Measurements from ENCODE around the gene CNST.

Gene CNST

DNA sequence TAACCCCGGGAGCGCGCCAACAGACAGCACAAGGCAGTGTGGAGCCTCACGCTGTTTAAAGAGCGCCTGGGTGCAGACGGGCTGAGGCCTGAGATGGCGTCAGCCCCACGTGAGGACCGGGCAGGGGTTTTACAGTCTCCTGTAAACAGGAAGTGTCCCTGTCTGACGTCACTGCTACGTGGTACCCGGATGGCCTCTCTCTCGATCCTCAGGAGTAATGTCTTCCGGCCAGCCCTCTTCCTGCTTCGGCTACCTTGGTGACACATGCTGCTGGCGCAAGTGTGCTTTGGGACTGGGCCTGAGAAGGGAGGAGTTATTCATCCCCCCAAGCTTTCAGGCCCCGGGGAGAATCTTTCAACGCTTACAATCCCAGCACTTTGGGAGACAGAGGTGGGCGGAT is 41.2 kb downstream of the CNST start:
- H3K27ac ChIP-seq (ENCODE audit: low read depth, low read length), result no peak overlapping the region
- H3K36me3 ChIP-seq (ENCODE audit: insufficient read depth, low read length), result no peaks in the 10 kb centered on the region
- no peaks in the 10 kb centered on the region for H3K9me3 ChIP-seq (ENCODE audit: low read length)
- H3K9ac ChIP-seq (ENCODE audit: low read length), result no peak overlapping the region
- no peaks in the 10 kb centered on the region for H3K27me3 ChIP-seq (ENCODE audit: control insufficient read depth in 1 of 2, insufficient read depth in 2 of 2, low read length in 2 of 2)
- no peak overlapping the region for H3K4me3 ChIP-seq (ENCODE audit: low read depth in 1 of 2, low read length in 2 of 2)
- H3K4me1 ChIP-seq (ENCODE audit: insufficient read depth, low read length), result peaks cover 44% of the 10 kb centered on the region

GRCh38 chr1:246608616-246609376 is 42.5 kb downstream of the CNST start:
- no peaks in the 10 kb centered on the region for H3K36me3 ChIP-seq (ENCODE audit: insufficient read depth, low read length)
- no peaks in the 10 kb centered on the region for H3K9me3 ChIP-seq (ENCODE audit: low read length)
- H3K27me3 ChIP-seq (ENCODE audit: control insufficient read depth in 1 of 2, insufficient read depth in 2 of 2, low read length in 2 of 2), result no peaks in the 10 kb centered on the region
- H3K27ac ChIP-seq (ENCODE audit: low read depth, low read length), result peak overlapping the region; percentile 50
- H3K4me3 ChIP-seq (ENCODE audit: low read depth in 1 of 2, low read length in 2 of 2), result no peak overlapping the region
- peaks cover 52% of the 10 kb centered on the region for H3K4me1 ChIP-seq (ENCODE audit: insufficient read depth, low read length)
- no peak overlapping the region for H3K9ac ChIP-seq (ENCODE audit: low read length)

DNA sequence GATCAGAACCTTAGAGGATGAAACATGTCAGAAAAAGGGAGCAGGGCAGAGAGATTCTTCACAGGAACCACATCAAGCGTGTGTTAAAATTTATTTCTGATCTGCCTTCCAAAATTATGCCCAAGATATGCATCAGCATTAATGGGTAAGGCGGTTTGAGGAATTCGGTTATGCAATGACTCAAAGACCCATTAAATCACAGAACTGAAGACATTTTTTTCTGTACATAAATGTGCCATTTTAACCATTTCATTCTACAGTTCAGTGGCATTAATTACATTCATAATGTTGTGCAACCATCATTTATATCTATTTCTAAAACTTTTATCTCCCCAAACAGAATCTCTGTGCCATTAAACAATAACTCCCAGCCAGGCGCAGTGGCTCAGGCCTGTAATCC is 43.4 kb downstream of the CNST start:
- Histone ChIP-seq H3K9ac (ENCODE audit: low read length) (no peak overlapping the region), H3K27ac (ENCODE audit: low read depth, low read length) (no peak overlapping the region), H3K36me3 (ENCODE audit: insufficient read depth, low read length) (no peaks in the 10 kb centered on the region), H3K9me3 (ENCODE audit: low read length) (no peaks in the 10 kb centered on the region), H3K27me3 (ENCODE audit: control insufficient read depth in 1 of 2, insufficient read depth in 2 of 2, low read length in 2 of 2) (no peaks in the 10 kb centered on the region), H3K4me1 (ENCODE audit: insufficient read depth, low read length) (peaks cover 52% of the 10 kb centered on the region), H3K4me3 (ENCODE audit: low read depth in 1 of 2, low read length in 2 of 2) (no peak overlapping the region)

DNA sequence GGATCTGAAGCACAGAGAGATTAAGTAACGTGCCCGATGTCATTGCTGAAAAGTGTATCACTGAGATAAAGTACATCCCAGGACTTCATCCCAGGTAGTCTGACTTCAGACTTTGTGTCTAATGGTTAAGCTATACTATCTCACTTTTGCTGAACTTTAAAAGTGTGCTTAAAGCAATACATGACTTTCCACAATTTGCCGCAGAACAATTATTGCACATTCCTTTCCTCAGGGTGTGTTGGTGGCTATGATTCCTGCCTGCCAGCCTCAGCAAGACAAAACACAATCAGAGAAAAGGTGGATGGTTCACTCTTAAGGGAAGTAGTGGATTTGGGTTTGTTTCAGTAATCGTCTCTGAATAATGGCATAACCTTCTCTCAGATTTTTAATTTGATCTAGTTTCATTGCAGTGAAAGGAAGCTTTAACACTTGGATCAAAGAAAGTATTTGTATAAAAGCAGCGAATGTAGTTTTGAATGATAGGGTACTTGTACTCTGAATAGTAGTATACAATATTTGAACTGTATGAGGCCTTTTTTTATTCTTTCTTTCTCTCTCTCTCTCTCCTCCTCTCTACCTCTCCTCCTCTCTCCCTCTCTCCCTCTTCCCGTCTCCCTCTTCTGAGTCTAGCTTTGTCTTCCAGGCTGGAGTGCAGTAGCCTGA is 47.0 kb downstream of the CNST start:
- Histone ChIP-seq H3K4me1 (ENCODE audit: insufficient read depth, low read length) (peaks cover 65% of the 10 kb centered on the region), H3K4me3 (ENCODE audit: low read depth in 1 of 2, low read length in 2 of 2) (no peak overlapping the region), H3K27me3 (ENCODE audit: control insufficient read depth in 1 of 2, insufficient read depth in 2 of 2, low read length in 2 of 2) (no peaks in the 10 kb centered on the region), H3K27ac (ENCODE audit: low read depth, low read length) (no peak overlapping the region), H3K9me3 (ENCODE audit: low read length) (no peaks in the 10 kb centered on the region), H3K9ac (ENCODE audit: low read length) (no peak overlapping the region), H3K36me3 (ENCODE audit: insufficient read depth, low read length) (no peaks in the 10 kb centered on the region)

DNA sequence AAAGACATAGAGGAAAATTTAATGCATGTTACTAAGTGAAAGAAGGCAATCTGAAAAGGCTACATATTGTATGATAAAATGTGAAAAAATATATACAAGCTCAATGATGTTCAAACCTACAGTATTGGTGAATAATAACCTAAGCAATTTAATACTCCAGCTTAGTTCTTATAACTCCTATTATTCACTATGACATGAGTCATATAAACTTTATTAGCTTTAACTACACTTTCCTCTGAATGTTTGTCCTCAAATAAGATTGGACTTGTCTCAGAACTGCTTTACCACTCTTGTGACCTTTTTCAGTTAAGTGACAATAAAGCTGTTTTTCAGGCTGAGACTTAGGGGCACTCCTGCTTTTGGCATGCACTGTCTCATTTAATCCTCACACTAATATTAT is 50.9 kb downstream of the CNST start:
- peaks cover 28% of the 10 kb centered on the region for H3K4me1 ChIP-seq (ENCODE audit: insufficient read depth, low read length)
- H3K9ac ChIP-seq (ENCODE audit: low read length), result no peak overlapping the region
- H3K27ac ChIP-seq (ENCODE audit: low read depth, low read length), result no peak overlapping the region
- H3K4me3 ChIP-seq (ENCODE audit: low read depth in 1 of 2, low read length in 2 of 2), result no peak overlapping the region
- H3K36me3 ChIP-seq (ENCODE audit: insufficient read depth, low read length), result no peaks in the 10 kb centered on the region
- no peaks in the 10 kb centered on the region for H3K27me3 ChIP-seq (ENCODE audit: control insufficient read depth in 1 of 2, insufficient read depth in 2 of 2, low read length in 2 of 2)
- no peaks in the 10 kb centered on the region for H3K9me3 ChIP-seq (ENCODE audit: low read length)

- Histone ChIP-seq H3K9ac (ENCODE audit: low read length) (no peak overlapping the region), H3K4me1 (ENCODE audit: insufficient read depth, low read length) (peaks cover 22% of the 10 kb centered on the region), H3K27me3 (ENCODE audit: control insufficient read depth in 1 of 2, insufficient read depth in 2 of 2, low read length in 2 of 2) (no peaks in the 10 kb centered on the region), H3K9me3 (ENCODE audit: low read length) (no peaks in the 10 kb centered on the region), H3K36me3 (ENCODE audit: insufficient read depth, low read length) (no peaks in the 10 kb centered on the region), H3K4me3 (ENCODE audit: low read depth in 1 of 2, low read length in 2 of 2) (no peak overlapping the region), H3K27ac (ENCODE audit: low read depth, low read length) (no peak overlapping the region)
Measured at GRCh38 chr1:246617768-246618167, 51.5 kb downstream of the CNST start.

DNA sequence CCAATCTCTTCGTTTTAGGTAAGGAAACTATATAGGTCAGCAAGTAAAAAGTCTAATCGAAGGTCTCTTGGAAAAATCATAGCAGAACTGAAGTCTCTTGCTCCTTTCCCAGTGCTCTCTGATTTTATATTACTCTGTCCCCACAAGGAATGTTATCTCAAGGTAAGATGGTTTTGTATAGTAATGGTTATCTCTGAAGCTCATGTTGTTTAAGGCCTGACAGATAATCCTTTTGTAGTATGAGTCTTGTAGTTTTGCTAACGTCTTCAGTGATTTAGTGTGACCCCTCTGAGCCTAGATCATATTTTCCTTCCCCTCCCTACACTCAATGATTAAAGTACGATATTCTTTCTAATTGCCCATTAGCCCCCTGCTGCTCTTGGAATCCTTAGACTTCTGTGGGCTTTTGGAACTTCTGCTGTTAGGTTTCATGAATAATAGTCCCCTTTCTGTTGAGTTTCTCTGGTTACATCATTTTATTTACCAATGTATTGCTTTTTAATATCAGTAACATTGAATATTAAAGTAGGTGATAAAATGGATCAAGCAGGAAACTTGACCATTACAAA is 52.1 kb downstream of the CNST start:
- Histone ChIP-seq H3K9me3 (ENCODE audit: low read length) (no peaks in the 10 kb centered on the region), H3K27ac (ENCODE audit: low read depth, low read length) (no peak overlapping the region), H3K4me3 (ENCODE audit: low read depth in 1 of 2, low read length in 2 of 2) (no peak overlapping the region), H3K27me3 (ENCODE audit: control insufficient read depth in 1 of 2, insufficient read depth in 2 of 2, low read length in 2 of 2) (no peaks in the 10 kb centered on the region), H3K36me3 (ENCODE audit: insufficient read depth, low read length) (no peaks in the 10 kb centered on the region), H3K9ac (ENCODE audit: low read length) (no peak overlapping the region), H3K4me1 (ENCODE audit: insufficient read depth, low read length) (peaks cover 16% of the 10 kb centered on the region)

DNA sequence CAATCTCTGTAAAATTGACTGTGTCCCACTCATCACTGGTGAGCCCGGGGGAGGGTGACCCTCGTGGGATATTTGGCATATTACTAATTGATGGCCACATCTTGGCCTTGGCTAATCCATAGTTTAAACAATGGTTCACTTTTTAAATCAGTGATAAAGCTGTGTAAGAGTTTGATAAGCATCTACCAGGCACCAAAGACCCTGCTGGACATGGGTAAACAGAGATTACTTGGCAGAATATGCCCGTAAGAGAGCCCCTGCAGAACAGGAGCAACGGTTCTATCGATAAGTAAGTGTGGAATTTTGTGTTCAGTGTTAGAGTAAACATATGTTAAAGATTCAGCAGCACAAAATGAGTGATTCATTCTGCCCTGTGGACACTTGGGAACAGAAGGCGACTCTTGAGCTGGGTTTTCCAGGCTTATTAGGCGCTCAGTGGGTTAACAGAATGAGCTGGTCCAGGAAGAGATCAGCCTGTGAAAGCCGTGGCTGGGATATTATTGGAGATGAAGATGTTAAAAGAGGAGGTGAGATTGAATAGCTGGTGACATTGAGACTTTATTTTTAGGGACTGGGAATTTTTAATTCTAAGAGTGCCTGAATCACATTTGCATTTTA is 55.9 kb downstream of the CNST start:
- H3K4me3 ChIP-seq (ENCODE audit: low read depth in 1 of 2, low read length in 2 of 2), result no peak overlapping the region
- no peak overlapping the region for H3K27ac ChIP-seq (ENCODE audit: low read depth, low read length)
- H3K36me3 ChIP-seq (ENCODE audit: insufficient read depth, low read length), result peaks cover 21% of the 10 kb centered on the region
- H3K9me3 ChIP-seq (ENCODE audit: low read length), result no peaks in the 10 kb centered on the region
- no peaks in the 10 kb centered on the region for H3K27me3 ChIP-seq (ENCODE audit: control insufficient read depth in 1 of 2, insufficient read depth in 2 of 2, low read length in 2 of 2)
- H3K4me1 ChIP-seq (ENCODE audit: insufficient read depth, low read length), result peaks cover 16% of the 10 kb centered on the region
- no peak overlapping the region for H3K9ac ChIP-seq (ENCODE audit: low read length)

DNA sequence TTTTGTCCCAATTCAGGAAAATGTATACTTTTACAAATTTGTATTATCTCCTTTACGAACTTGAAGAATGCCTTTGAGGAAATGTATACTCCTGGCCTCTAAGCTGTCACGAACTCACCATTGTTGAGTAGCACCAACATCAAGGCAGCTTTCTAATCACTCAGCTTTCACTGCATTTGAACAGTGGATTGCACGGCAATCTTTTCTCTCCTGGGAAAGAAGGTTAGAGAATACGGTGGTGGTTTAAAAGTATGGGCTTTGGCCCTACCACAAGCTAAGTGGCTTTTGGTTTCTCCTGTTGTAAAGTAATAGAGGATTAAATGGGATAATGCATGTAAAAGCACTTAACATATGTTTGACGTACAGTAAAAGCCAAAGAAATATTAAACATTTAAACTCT is 57.8 kb downstream of the CNST start:
- Histone ChIP-seq H3K4me3 (ENCODE audit: low read depth in 1 of 2, low read length in 2 of 2) (no peak overlapping the region), H3K4me1 (ENCODE audit: insufficient read depth, low read length) (peaks cover 4% of the 10 kb centered on the region), H3K27me3 (ENCODE audit: control insufficient read depth in 1 of 2, insufficient read depth in 2 of 2, low read length in 2 of 2) (no peaks in the 10 kb centered on the region), H3K9me3 (ENCODE audit: low read length) (no peaks in the 10 kb centered on the region), H3K27ac (ENCODE audit: low read depth, low read length) (no peak overlapping the region), H3K9ac (ENCODE audit: low read length) (no peak overlapping the region), H3K36me3 (ENCODE audit: insufficient read depth, low read length) (peaks cover 25% of the 10 kb centered on the region)

GRCh38 chr1:246629030-246629429 is 62.8 kb downstream of the CNST start:
- H3K27me3 ChIP-seq (ENCODE audit: control insufficient read depth in 1 of 2, insufficient read depth in 2 of 2, low read length in 2 of 2), result no peaks in the 10 kb centered on the region
- peaks cover 25% of the 10 kb centered on the region for H3K4me1 ChIP-seq (ENCODE audit: insufficient read depth, low read length)
- H3K36me3 ChIP-seq (ENCODE audit: insufficient read depth, low read length), result peaks cover 23% of the 10 kb centered on the region
- no peak overlapping the region for H3K27ac ChIP-seq (ENCODE audit: low read depth, low read length)
- no peaks in the 10 kb centered on the region for H3K9me3 ChIP-seq (ENCODE audit: low read length)
- no peak overlapping the region for H3K9ac ChIP-seq (ENCODE audit: low read length)
- H3K4me3 ChIP-seq (ENCODE audit: low read depth in 1 of 2, low read length in 2 of 2), result no peak overlapping the region

DNA sequence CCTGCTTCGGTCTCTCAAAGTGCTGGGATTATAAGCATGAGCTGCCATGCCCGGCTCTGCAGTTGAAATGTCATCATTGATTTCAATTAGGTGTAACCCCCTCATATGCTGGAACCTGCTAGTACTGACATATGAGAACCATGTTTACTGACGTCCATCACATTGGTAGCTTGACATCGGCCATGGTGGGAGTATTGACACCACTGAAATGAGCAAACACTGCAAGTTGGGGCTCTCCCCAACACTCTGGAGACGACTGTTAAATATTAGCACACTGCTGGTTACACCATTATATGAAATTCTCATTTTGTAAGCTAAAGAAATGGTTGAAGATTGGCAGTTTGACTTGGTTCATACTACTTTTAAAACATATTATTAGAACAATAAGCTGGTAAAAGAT is 63.7 kb downstream of the CNST start:
- H3K4me1 ChIP-seq (ENCODE audit: insufficient read depth, low read length), result peaks cover 25% of the 10 kb centered on the region
- no peak overlapping the region for H3K9ac ChIP-seq (ENCODE audit: low read length)
- H3K4me3 ChIP-seq (ENCODE audit: low read depth in 1 of 2, low read length in 2 of 2), result no peak overlapping the region
- H3K27ac ChIP-seq (ENCODE audit: low read depth, low read length), result no peak overlapping the region
- peaks cover 25% of the 10 kb centered on the region for H3K36me3 ChIP-seq (ENCODE audit: insufficient read depth, low read length)
- H3K27me3 ChIP-seq (ENCODE audit: control insufficient read depth in 1 of 2, insufficient read depth in 2 of 2, low read length in 2 of 2), result no peaks in the 10 kb centered on the region
- H3K9me3 ChIP-seq (ENCODE audit: low read length), result no peaks in the 10 kb centered on the region

Measured in muscle layer of colon (tissue), 2 donors.